HCT116 (cell line): Measurements from ENCODE around the gene ZNF264. TPM values are rescaled to one million over a fixed set of nuclear protein-coding genes. Genes with fewer than 3 reads are reported as not detected.

Experiments
- ATAC-seq: fragments of 200-7000 bp; cut with Tn5 transposase; 2 replicates; pipeline ENCODE4 v1.9.1; 2020; ENCODE audit warnings: mild to moderate bottlenecking, moderate library complexity
- BruUV-seq: library from RNA; stranded (reverse); fragments of 400-500 nt; replicated peaks from 2 replicates; lab custom pipeline; 2021; lab: Mats Ljungman, UMichigan
- CTCF ChIA-PET: fragments of 300-600 bp; sonication (Branson Sonifier 250); formaldehyde crosslinking; loops from one replicate; lab custom pipeline; 2021; ENCODE audit warnings: antibody characterized with exemption; lab: Charles Lee
- POLR2A ChIA-PET: fragments of 300-600, 350-600 bp; sonication (Branson Sonifier 250); formaldehyde crosslinking; loops from one replicate; lab custom pipeline; 2021; ENCODE audit warnings: antibody characterized with exemption; lab: Charles Lee
- RAD21 ChIA-PET, 2 experiments: fragments of 300-600 bp; sonication (Branson Sonifier 250); formaldehyde crosslinking; loops; one replicate each; lab custom pipeline; 2023; ENCODE audit warnings: low total read pairs in 2 of 2; ENCODE audit not compliant: uncharacterized antibody in 2 of 2, unreplicated experiment in 2 of 2, low non-redundant PET in 1 of 2; lab: Charles Lee
- DNase-seq: peaks from one replicate; pipeline ENCODE4 v3.0.0-alpha.2; 2010; ENCODE audit warnings: low read depth, low spot score
- H2AFZ ChIP-seq: fragments of 200-600 bp; shearing (Covaris generic), sonication (generic); 2 replicates; pipeline ENCODE4 v1.6.1; 2017; ENCODE audit warnings: low read depth, mixed run types, mixed read lengths, antibody characterized with exemption, low read length; ENCODE audit not compliant: poor library complexity, severe bottlenecking
- H3K27ac ChIP-seq: 2 replicates; pipeline ENCODE4 v1.5.1; 2012; ENCODE audit warnings: low read depth, low read length
- H3K27me3 ChIP-seq: fragments of 200-600 bp; sonication (generic); 2 replicates; pipeline ENCODE4 v1.6.1; 2016; ENCODE audit warnings: mixed run types, low read length, mixed read lengths; ENCODE audit not compliant: insufficient read depth
- H3K36me3 ChIP-seq, 2 experiments: fragments of 200-500 bp in 1 of 2; fragments of 200-600 bp in 1 of 2; sonication (Bioruptor generic) in 1 of 2; sonication (generic) in 1 of 2; 2 replicates each; pipeline versions ENCODE4 v1.5.1 to v1.6.1; 2014 to 2016; ENCODE audit warnings: low read length in 2 of 2, inconsistent platforms in 1 of 2, mixed read lengths in 1 of 2, mixed run types in 1 of 2; ENCODE audit not compliant: insufficient read depth in 2 of 2, control insufficient read depth in 1 of 2
- H3K4me1 ChIP-seq, 2 experiments: fragments of 200-600 bp in 1 of 2; sonication (generic) in 1 of 2; 2 replicates each; pipeline versions ENCODE4 v1.5.1 to v1.6.1; 2012 to 2017; ENCODE audit warnings: low read length in 2 of 2, inconsistent platforms in 1 of 2, mild to moderate bottlenecking in 1 of 2, mixed read lengths in 1 of 2, mixed run types in 1 of 2, moderate library complexity in 1 of 2; ENCODE audit not compliant: insufficient read depth in 2 of 2, control insufficient read depth in 1 of 2
- H3K4me2 ChIP-seq: fragments of 200-600 bp; sonication (generic); 2 replicates; pipeline ENCODE4 v1.6.1; 2017; ENCODE audit warnings: mixed run types, low read length, mixed read lengths
- H3K4me3 ChIP-seq, 2 experiments: fragments of 200-600 bp in 1 of 2; sonication (generic) in 1 of 2; replicated peaks in 1 of 2; 2 replicates each; pipeline ENCODE4 v1.5.1; 2011 to 2016; ENCODE audit warnings: low read length in 2 of 2, control low read depth in 1 of 2, low read depth in 1 of 2, mild to moderate bottlenecking in 1 of 2, mixed read lengths in 1 of 2, mixed run types in 1 of 2
- H3K79me2 ChIP-seq: fragments of 200-600 bp; sonication (generic); 2 replicates; pipeline ENCODE4 v1.6.1; 2017; ENCODE audit warnings: mild to moderate bottlenecking, mixed run types, low read length, moderate library complexity, mixed read lengths; ENCODE audit not compliant: insufficient read depth
- H3K9ac ChIP-seq: fragments of 200-600 bp; sonication (generic); 2 replicates; pipeline ENCODE4 v1.6.1; 2016; ENCODE audit warnings: low read length, mixed read lengths
- H3K9me2 ChIP-seq: fragments of 200-600 bp; sonication (generic), shearing (Covaris generic); 2 replicates; pipeline ENCODE4 v1.6.1; 2017; ENCODE audit warnings: mixed run types, mild to moderate bottlenecking, moderate library complexity; ENCODE audit not compliant: insufficient read depth
- H3K9me3 ChIP-seq, 2 experiments: fragments of 200-500 bp in 1 of 2; fragments of 200-600 bp in 1 of 2; sonication (Bioruptor generic) in 1 of 2; sonication (generic) in 1 of 2; 2 replicates each; pipeline ENCODE4 v1.6.1; 2014 to 2017; ENCODE audit warnings: low read length in 2 of 2, mixed read lengths in 2 of 2, inconsistent platforms in 1 of 2, low read depth in 1 of 2, mild to moderate bottlenecking in 1 of 2, mixed run types in 1 of 2, moderate library complexity in 1 of 2; ENCODE audit not compliant: control insufficient read depth in 1 of 2, insufficient read depth in 1 of 2
- H4K20me1 ChIP-seq: fragments of 200-600 bp; sonication (generic), shearing (Covaris generic); 2 replicates; pipeline ENCODE4 v1.6.1; 2017; ENCODE audit warnings: mixed run types, mild to moderate bottlenecking, moderate library complexity; ENCODE audit not compliant: insufficient read depth
- ATF3 ChIP-seq: IDR thresholded peaks from 2 replicates; pipeline ENCODE4 v1.6.1; 2012
- CBX3 ChIP-seq: IDR thresholded peaks from 2 replicates; pipeline ENCODE4 v1.6.1; 2012; ENCODE audit warnings: low read depth
- EGR1 ChIP-seq: IDR thresholded peaks from 2 replicates; pipeline ENCODE4 v1.6.1; 2012; ENCODE audit warnings: low read depth
- ELF1 ChIP-seq: IDR thresholded peaks from 2 replicates; pipeline ENCODE4 v1.6.1; 2012; ENCODE audit warnings: low read depth, borderline replicate concordance
- EZH2 ChIP-seq: fragments of 200-600 bp; sonication (generic); IDR thresholded peaks from 2 replicates; pipeline ENCODE4 v1.6.1; 2017; ENCODE audit warnings: antibody characterized with exemption, mixed run types
- EZH2phosphoT487 ChIP-seq: fragments of 200-600 bp; IDR thresholded peaks from 2 replicates; pipeline ENCODE4 v1.6.1; 2018; ENCODE audit warnings: antibody characterized with exemption, borderline replicate concordance
- FOSL1 ChIP-seq: IDR thresholded peaks from 2 replicates; pipeline ENCODE4 v1.6.1; 2012; ENCODE audit warnings: low read depth
- JUND ChIP-seq: IDR thresholded peaks from 2 replicates; pipeline ENCODE4 v1.6.1; 2012
- MAX ChIP-seq: IDR thresholded peaks from 2 replicates; pipeline ENCODE4 v1.6.1; 2012
- POLR2A ChIP-seq: IDR thresholded peaks from 2 replicates; pipeline ENCODE4 v1.7.0; 2011; ENCODE audit warnings: borderline replicate concordance; ENCODE audit not compliant: insufficient read depth, insufficient read length; ENCODE audit errors: extremely low read depth
- POLR2AphosphoS5 ChIP-seq: IDR thresholded peaks from 2 replicates; pipeline ENCODE4 v1.6.1; 2011; ENCODE audit warnings: mild to moderate bottlenecking, low read depth, low read length, moderate library complexity
- RAD21 ChIP-seq: IDR thresholded peaks from 2 replicates; pipeline ENCODE4 v1.6.1; 2012; ENCODE audit warnings: low read depth, mild to moderate bottlenecking
- TCF7L2 ChIP-seq: IDR thresholded peaks from 2 replicates; pipeline ENCODE4 v1.7.0; 2011; ENCODE audit warnings: borderline replicate concordance, inconsistent platforms; ENCODE audit not compliant: insufficient read depth, insufficient read length; ENCODE audit errors: extremely low read depth
- YY1 ChIP-seq: IDR thresholded peaks from 2 replicates; pipeline ENCODE4 v1.6.1; 2011; ENCODE audit warnings: low read length, low read depth, moderate library complexity, mild to moderate bottlenecking; ENCODE audit not compliant: insufficient replicate concordance; ENCODE audit errors: extremely low read depth
- ZBTB33 ChIP-seq: IDR thresholded peaks from 2 replicates; pipeline ENCODE4 v1.6.1; 2011; ENCODE audit warnings: mild to moderate bottlenecking, low read length, moderate library complexity; ENCODE audit not compliant: insufficient replicate concordance; ENCODE audit errors: extremely low read depth
- ZNF274 ChIP-seq: fragments of 200-500 bp; sonication (Bioruptor generic); IDR thresholded peaks from 2 replicates; pipeline ENCODE4 v1.6.1; 2014; ENCODE audit warnings: mild to moderate bottlenecking, low read depth, low read length, inconsistent platforms
- intact Hi-C: fragments of 100-400 bp; cut with micrococcal nuclease; formaldehyde crosslinking; loops from 2 replicates; pipeline ENCODE4 v1.10.0; 2022
- total RNA-seq: library from RNA; stranded (reverse); gene quantifications from one replicate; pipeline ENCODE4 v1.2.1, GENCODE V29; 2021; ENCODE audit not compliant: unreplicated experiment
- TF ChIP-seq, protein P1 (sequence below): IDR thresholded peaks from 2 replicates; pipeline ENCODE4 v1.6.1; 2012; ENCODE audit warnings: low read depth
- TF ChIP-seq, protein P2 (sequence below), 3 experiments: fragments of 200-600 bp in 1 of 3; sonication (generic) in 1 of 3; IDR thresholded peaks in 2 of 3; conservative IDR thresholded peaks in 1 of 3; 2 replicates each; pipeline ENCODE4 v1.5.1; 2012 to 2017; ENCODE audit warnings: low read depth in 2 of 3, low read length in 2 of 3, antibody characterized with exemption in 1 of 3, borderline replicate concordance in 1 of 3, control low read depth in 1 of 3, mild to moderate bottlenecking in 1 of 3, mixed read lengths in 1 of 3, mixed run types in 1 of 3, moderate library complexity in 1 of 3; ENCODE audit not compliant: insufficient read depth in 1 of 3

The ZNF264 gene
- total RNA-seq, 1 experiment from 2014 or later = 30.3 TPM

- POLR2A ChIA-PET = no interaction called here
- no peak overlapping the region for H3K27ac ChIP-seq
- intact Hi-C loops = no loop called here
- peaks cover 0 to 10% of the 10 kb centered on the region in 2 experiments; a peak in 1 of 4 replicates for H3K9me3 ChIP-seq
- CTCF ChIA-PET = no interaction called here
- no peak for DNase-seq
- H3K36me3 ChIP-seq = no peaks in the 10 kb centered on the region
- H3K4me3 ChIP-seq = no peak overlapping the region
- no TSS peak for BruUV-seq
- TF ChIP-seq ATF3 (no peak), EZH2 (no peak), FOSL1 (no peak), CBX3 (no peak), EGR1 (no peak), EZH2phosphoT487 (no peak), YY1 (no peak), POLR2AphosphoS5 (no peak), JUND (no peak), ELF1 (no peak), ZNF274 (no peak), RAD21 (no peak), MAX (no peak), ZBTB33 (no peak), POLR2A (no peak), TCF7L2 (no peak)
- TF ChIP-seq, protein P1, sequence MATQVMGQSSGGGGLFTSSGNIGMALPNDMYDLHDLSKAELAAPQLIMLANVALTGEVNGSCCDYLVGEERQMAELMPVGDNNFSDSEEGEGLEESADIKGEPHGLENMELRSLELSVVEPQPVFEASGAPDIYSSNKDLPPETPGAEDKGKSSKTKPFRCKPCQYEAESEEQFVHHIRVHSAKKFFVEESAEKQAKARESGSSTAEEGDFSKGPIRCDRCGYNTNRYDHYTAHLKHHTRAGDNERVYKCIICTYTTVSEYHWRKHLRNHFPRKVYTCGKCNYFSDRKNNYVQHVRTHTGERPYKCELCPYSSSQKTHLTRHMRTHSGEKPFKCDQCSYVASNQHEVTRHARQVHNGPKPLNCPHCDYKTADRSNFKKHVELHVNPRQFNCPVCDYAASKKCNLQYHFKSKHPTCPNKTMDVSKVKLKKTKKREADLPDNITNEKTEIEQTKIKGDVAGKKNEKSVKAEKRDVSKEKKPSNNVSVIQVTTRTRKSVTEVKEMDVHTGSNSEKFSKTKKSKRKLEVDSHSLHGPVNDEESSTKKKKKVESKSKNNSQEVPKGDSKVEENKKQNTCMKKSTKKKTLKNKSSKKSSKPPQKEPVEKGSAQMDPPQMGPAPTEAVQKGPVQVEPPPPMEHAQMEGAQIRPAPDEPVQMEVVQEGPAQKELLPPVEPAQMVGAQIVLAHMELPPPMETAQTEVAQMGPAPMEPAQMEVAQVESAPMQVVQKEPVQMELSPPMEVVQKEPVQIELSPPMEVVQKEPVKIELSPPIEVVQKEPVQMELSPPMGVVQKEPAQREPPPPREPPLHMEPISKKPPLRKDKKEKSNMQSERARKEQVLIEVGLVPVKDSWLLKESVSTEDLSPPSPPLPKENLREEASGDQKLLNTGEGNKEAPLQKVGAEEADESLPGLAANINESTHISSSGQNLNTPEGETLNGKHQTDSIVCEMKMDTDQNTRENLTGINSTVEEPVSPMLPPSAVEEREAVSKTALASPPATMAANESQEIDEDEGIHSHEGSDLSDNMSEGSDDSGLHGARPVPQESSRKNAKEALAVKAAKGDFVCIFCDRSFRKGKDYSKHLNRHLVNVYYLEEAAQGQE = no peak
- TF ChIP-seq, protein P2, sequence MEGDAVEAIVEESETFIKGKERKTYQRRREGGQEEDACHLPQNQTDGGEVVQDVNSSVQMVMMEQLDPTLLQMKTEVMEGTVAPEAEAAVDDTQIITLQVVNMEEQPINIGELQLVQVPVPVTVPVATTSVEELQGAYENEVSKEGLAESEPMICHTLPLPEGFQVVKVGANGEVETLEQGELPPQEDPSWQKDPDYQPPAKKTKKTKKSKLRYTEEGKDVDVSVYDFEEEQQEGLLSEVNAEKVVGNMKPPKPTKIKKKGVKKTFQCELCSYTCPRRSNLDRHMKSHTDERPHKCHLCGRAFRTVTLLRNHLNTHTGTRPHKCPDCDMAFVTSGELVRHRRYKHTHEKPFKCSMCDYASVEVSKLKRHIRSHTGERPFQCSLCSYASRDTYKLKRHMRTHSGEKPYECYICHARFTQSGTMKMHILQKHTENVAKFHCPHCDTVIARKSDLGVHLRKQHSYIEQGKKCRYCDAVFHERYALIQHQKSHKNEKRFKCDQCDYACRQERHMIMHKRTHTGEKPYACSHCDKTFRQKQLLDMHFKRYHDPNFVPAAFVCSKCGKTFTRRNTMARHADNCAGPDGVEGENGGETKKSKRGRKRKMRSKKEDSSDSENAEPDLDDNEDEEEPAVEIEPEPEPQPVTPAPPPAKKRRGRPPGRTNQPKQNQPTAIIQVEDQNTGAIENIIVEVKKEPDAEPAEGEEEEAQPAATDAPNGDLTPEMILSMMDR (IDR thresholded peaks at IDR 0.05 in 2 of 3, conservative IDR thresholded peaks at IDR 0.05 in 1 of 3; ENCODE audit: borderline replicate concordance in 1 of 3, insufficient read depth in 1 of 3, low read depth in 2 of 3, low read length in 2 of 3) = no peak
- no peaks in the 10 kb centered on the region for H3K9me2 ChIP-seq
- H4K20me1 ChIP-seq = no peaks in the 10 kb centered on the region
- H2AFZ ChIP-seq = no peak overlapping the region
- no peak overlapping the region for H3K4me2 ChIP-seq
- no peaks in the 10 kb centered on the region for H3K4me1 ChIP-seq
- H3K79me2 ChIP-seq = no peaks in the 10 kb centered on the region
- ATAC-seq = no peak
- no peak overlapping the region for H3K9ac ChIP-seq
- no peaks in the 10 kb centered on the region for H3K27me3 ChIP-seq
- RAD21 ChIA-PET = no interaction called here
Observed at GRCh38 chr19:57141699-57142098, 49.6 kb upstream of the ZNF264 start.
